Measurements from ENCODE around the gene PROSER3.

DNA sequence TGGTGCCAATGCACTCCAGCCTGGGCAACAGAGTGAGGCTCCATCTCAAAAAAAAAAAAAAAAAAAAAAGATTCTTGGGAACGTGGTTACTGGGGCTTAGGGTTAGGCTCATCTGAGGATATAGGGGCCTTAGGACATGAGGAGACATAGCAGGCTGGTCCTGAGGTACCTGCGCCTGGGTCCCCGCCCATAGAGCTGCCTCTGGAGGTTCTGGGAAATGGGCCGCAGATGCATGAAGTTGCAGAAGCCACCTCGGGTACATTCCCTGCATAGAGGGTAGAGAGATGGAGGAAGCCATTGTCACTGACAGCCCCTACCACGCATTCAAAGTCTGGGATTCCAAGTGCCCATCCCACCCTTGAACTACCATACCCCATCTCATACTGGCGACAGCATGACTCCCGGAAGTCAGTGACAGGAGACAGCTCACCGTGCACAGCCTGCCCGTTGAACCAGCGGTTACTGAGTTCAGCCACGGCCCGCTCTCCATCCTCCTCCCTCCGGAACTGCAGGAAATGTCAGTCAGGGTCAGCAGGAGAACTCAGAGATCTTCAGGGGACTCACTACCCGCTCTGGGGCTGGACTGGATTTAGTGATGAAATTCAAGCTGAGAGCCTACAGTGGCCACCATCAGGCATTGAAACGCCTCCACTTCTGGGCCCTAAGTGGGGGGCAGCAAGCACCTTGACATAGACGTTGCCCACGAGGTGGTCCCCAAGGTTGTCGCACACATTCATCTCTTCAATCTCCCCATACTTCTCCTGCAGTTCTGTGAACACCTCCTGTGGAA, 14.1 kb upstream of the PROSER3 start:
- no peak for TF ChIP-seq SP1 (IDR thresholded peaks at IDR 0.05)
- no peak for TF ChIP-seq FOXK2 (IDR thresholded peaks at IDR 0.05)
- no peak for TF ChIP-seq HDGF (IDR thresholded peaks at IDR 0.05; ENCODE audit: borderline replicate concordance)
- TF ChIP-seq LEF1 (IDR thresholded peaks at IDR 0.05; ENCODE audit: borderline replicate concordance): no peak
- no peak for TF ChIP-seq SUZ12 (IDR thresholded peaks at IDR 0.05)
- TF ChIP-seq NFRKB (IDR thresholded peaks at IDR 0.05): no peak
- no peak for TF ChIP-seq FOXA1 (IDR thresholded peaks at IDR 0.05)
- TF ChIP-seq BHLHE40 (IDR thresholded peaks at IDR 0.05; ENCODE audit: borderline replicate concordance): no peak
- TF ChIP-seq, protein P1, sequence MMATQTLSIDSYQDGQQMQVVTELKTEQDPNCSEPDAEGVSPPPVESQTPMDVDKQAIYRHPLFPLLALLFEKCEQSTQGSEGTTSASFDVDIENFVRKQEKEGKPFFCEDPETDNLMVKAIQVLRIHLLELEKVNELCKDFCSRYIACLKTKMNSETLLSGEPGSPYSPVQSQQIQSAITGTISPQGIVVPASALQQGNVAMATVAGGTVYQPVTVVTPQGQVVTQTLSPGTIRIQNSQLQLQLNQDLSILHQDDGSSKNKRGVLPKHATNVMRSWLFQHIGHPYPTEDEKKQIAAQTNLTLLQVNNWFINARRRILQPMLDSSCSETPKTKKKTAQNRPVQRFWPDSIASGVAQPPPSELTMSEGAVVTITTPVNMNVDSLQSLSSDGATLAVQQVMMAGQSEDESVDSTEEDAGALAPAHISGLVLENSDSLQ (IDR thresholded peaks at IDR 0.05): no peak
